Measurements from ENCODE around the gene LCOR.

Gene LCOR

GRCh38 chr10:96987141-96987841 is 155.2 kb downstream of the LCOR start:
- no peak for DNase-seq (ENCODE audit: low read depth in 2 of 2)

- no peak for DNase-seq (ENCODE audit: low read depth in 2 of 2)
Measured at GRCh38 chr10:96987842-96988175, 155.7 kb downstream of the LCOR start.

GRCh38 chr10:96988426-96988825 is 156.3 kb downstream of the LCOR start:
- no peak for DNase-seq (ENCODE audit: low read depth in 2 of 2)

- DNase-seq (ENCODE audit: low read depth in 2 of 2), result no peak
Measured at GRCh38 chr10:96991313-96991841, 159.3 kb downstream of the LCOR start.

- no peak for DNase-seq (ENCODE audit: low read depth in 2 of 2)
Measured at GRCh38 chr10:96992721-96993120, 160.6 kb downstream of the LCOR start.

GRCh38 chr10:96995851-96996250 is 163.8 kb downstream of the LCOR start:
- DNase-seq (ENCODE audit: low read depth in 2 of 2), result no peak

GRCh38 chr10:96996275-96996965 is 164.3 kb downstream of the LCOR start:
- DNase-seq (ENCODE audit: low read depth in 2 of 2), result no peak

GRCh38 chr10:96998329-96998888 is 166.3 kb downstream of the LCOR start:
- no peak for DNase-seq (ENCODE audit: low read depth in 2 of 2)

- no peak for DNase-seq (ENCODE audit: low read depth in 2 of 2)
Measured at GRCh38 chr10:96999337-96999736, 167.2 kb downstream of the LCOR start.

GRCh38 chr10:96999987-97000386 is 167.9 kb downstream of the LCOR start:
- no peak for DNase-seq (ENCODE audit: low read depth in 2 of 2)

GRCh38 chr10:97000487-97001182 is 168.5 kb downstream of the LCOR start:
- no peak for DNase-seq (ENCODE audit: low read depth in 2 of 2)

- DNase-seq (ENCODE audit: low read depth in 2 of 2), result no peak
Measured at GRCh38 chr10:97001183-97001991, 169.3 kb downstream of the LCOR start.

- DNase-seq (ENCODE audit: low read depth in 2 of 2), result no peak
Measured at GRCh38 chr10:97002670-97003069, 170.6 kb downstream of the LCOR start.

- no peak for DNase-seq (ENCODE audit: low read depth in 2 of 2)
Measured at GRCh38 chr10:97003151-97003803, 171.2 kb downstream of the LCOR start.

- no peak for DNase-seq (ENCODE audit: low read depth in 2 of 2)
Measured at GRCh38 chr10:97003804-97004201, 171.7 kb downstream of the LCOR start.

- no peak for DNase-seq (ENCODE audit: low read depth in 2 of 2)
Measured at GRCh38 chr10:97004591-97004990, 172.5 kb downstream of the LCOR start.

GRCh38 chr10:97005349-97005748 is 173.3 kb downstream of the LCOR start:
- DNase-seq (ENCODE audit: low read depth in 2 of 2), result no peak

- no peak for DNase-seq (ENCODE audit: low read depth in 2 of 2)
Measured at GRCh38 chr10:97006364-97006763, 174.3 kb downstream of the LCOR start.

GRCh38 chr10:97007417-97007816 is 175.3 kb downstream of the LCOR start:
- DNase-seq (ENCODE audit: low read depth in 2 of 2), result no peak

GRCh38 chr10:97010695-97011206 is 178.7 kb downstream of the LCOR start:
- DNase-seq (ENCODE audit: low read depth in 2 of 2), result no peak

GRCh38 chr10:97011397-97011796 is 179.3 kb downstream of the LCOR start:
- DNase-seq (ENCODE audit: low read depth in 2 of 2), result no peak
